ENCODE measurements around the gene ATP2B2. TPM values are rescaled to one million over a fixed set of nuclear protein-coding genes. Genes with fewer than 3 reads are reported as not detected.

Gene ATP2B2
- total and polyA plus RNA-seq, 12 donors: 0.37 to 3.0 (median 1.6) TPM

GRCh38 chr3:10500717-10501663 lies 4.4 kb downstream of the ATP2B2 start:
- Histone ChIP-seq H3K9me3 (replicated peaks in 1 of 3) (no peaks in the 10 kb centered on the region), H3K27ac (no peak overlapping the region), H3K36me3 (replicated peaks in 1 of 2) (no peaks in the 10 kb centered on the region), H3K4me3 (no peak overlapping the region), H3K27me3 (peaks cover 3% of the 10 kb centered on the region), H3K4me1 (replicated peaks in 1 of 2) (peaks cover 0 to 7% of the 10 kb centered on the region in 2 donors)
- intact Hi-C loops (cut with DNase I): no loop called here
- TF ChIP-seq POLR2A (IDR thresholded peaks at IDR 0.05) (no peak), CTCF (IDR thresholded peaks at IDR 0.05) (no peak)
- DNase-seq: no peak
- WGBS, 4 donors: 69 to 79% (median 77%) methylated on average over 18 to 19 of the region's 19 CpGs

GRCh38 chr3:10498271-10498670 lies 7.1 kb downstream of the ATP2B2 start:
- Histone ChIP-seq H3K27ac (no peak overlapping the region), H3K36me3 (replicated peaks in 1 of 2) (no peaks in the 10 kb centered on the region), H3K4me3 (no peak overlapping the region), H3K27me3 (no peaks in the 10 kb centered on the region), H3K9me3 (replicated peaks in 1 of 3) (no peaks in the 10 kb centered on the region), H3K4me1 (replicated peaks in 1 of 2) (peaks cover 0 to 17% of the 10 kb centered on the region in 2 donors)
- TF ChIP-seq POLR2A (IDR thresholded peaks at IDR 0.05) (no peak), CTCF (IDR thresholded peaks at IDR 0.05) (no peak)
- DNase-seq: no peak
- intact Hi-C loops (cut with DNase I): no loop called here
- WGBS, 4 donors: 90 to 97% (median 93%) methylated on average over 5 to 11 of the region's 11 CpGs

GRCh38 chr3:10497439-10497838 lies 7.9 kb downstream of the ATP2B2 start:
- H3K27ac ChIP-seq: no peak overlapping the region
- H3K4me1 ChIP-seq (replicated peaks in 1 of 2): peaks cover 0 to 15% of the 10 kb centered on the region in 2 donors
- H3K4me3 ChIP-seq: no peak overlapping the region
- DNase-seq: no peak
- intact Hi-C loops (cut with DNase I): no loop called here
- TF ChIP-seq POLR2A (IDR thresholded peaks at IDR 0.05) (no peak), CTCF (IDR thresholded peaks at IDR 0.05) (no peak)
- no peaks in the 10 kb centered on the region for H3K36me3 ChIP-seq (replicated peaks in 1 of 2)
- WGBS, 4 donors: 72 to 90% (median 84%) methylated on average over 4 of the region's 4 CpGs
- no peaks in the 10 kb centered on the region for H3K9me3 ChIP-seq (replicated peaks in 1 of 3)
- no peaks in the 10 kb centered on the region for H3K27me3 ChIP-seq

- 73 to 82% (median 76%) methylated on average over 10 to 11 of the region's 11 CpGs for WGBS, 4 donors
- intact Hi-C loops (cut with DNase I): no loop called here
- peaks cover 0 to 15% of the 10 kb centered on the region in 2 donors for H3K4me1 ChIP-seq (replicated peaks in 1 of 2)
- no peaks in the 10 kb centered on the region for H3K27me3 ChIP-seq
- no peak overlapping the region for H3K27ac ChIP-seq
- no peak for DNase-seq
- H3K4me3 ChIP-seq: no peak overlapping the region
- no peaks in the 10 kb centered on the region for H3K9me3 ChIP-seq (replicated peaks in 1 of 3)
- no peak for TF ChIP-seq CTCF (IDR thresholded peaks at IDR 0.05)
- TF ChIP-seq POLR2A (IDR thresholded peaks at IDR 0.05): no peak
- no peaks in the 10 kb centered on the region for H3K36me3 ChIP-seq (replicated peaks in 1 of 2)
Observed at GRCh38 chr3:10496121-10496863, 9.1 kb downstream of the ATP2B2 start.
